Smooth muscle cell (in vitro differentiated cells): Measurements from ENCODE around the gene VWA3B. TPM values are rescaled to one million over a fixed set of nuclear protein-coding genes. Genes with fewer than 3 reads are reported as not detected.

Experiments used
- DNase-seq: peaks from one replicate; lab custom pipeline; 2025; ENCODE audit not compliant: unreplicated experiment; lab: John Stamatoyannopoulos, UW
- H2AFZ ChIP-seq: fragments of 200-600 bp; sonication (generic); 2 replicates; pipeline ENCODE4 v1.6.0; 2016; ENCODE audit warnings: antibody characterized with exemption, low read depth, mild to moderate bottlenecking
- H3F3A ChIP-seq: fragments of 200-600 bp; sonication (generic); 2 replicates; pipeline ENCODE4 v1.6.0; 2017; ENCODE audit warnings: antibody characterized with exemption, low read depth
- H3K27ac ChIP-seq: fragments of 200-600 bp; sonication (generic); 2 replicates; pipeline ENCODE4 v1.5.1; 2016; ENCODE audit warnings: low read depth, mild to moderate bottlenecking
- H3K27me3 ChIP-seq: fragments of 200-600 bp; sonication (generic); 2 replicates; pipeline ENCODE4 v1.6.1; 2016; ENCODE audit warnings: low read depth, mild to moderate bottlenecking
- H3K36me3 ChIP-seq: fragments of 200-600 bp; sonication (generic); 2 replicates; pipeline ENCODE4 v1.5.1; 2016; ENCODE audit warnings: low read depth
- H3K4me1 ChIP-seq: fragments of 200-600 bp; sonication (generic); 2 replicates; pipeline ENCODE4 v1.5.1; 2016; ENCODE audit warnings: low read depth
- H3K4me2 ChIP-seq: fragments of 200-600 bp; sonication (generic); 2 replicates; pipeline ENCODE4 v1.6.0; 2016; ENCODE audit warnings: mild to moderate bottlenecking
- H3K4me3 ChIP-seq: fragments of 200-600 bp; sonication (generic); 2 replicates; pipeline ENCODE4 v1.5.1; 2016; ENCODE audit warnings: mild to moderate bottlenecking
- H3K79me2 ChIP-seq: fragments of 200-600 bp; sonication (generic); 2 replicates; pipeline ENCODE4 v1.6.0; 2016; ENCODE audit warnings: low read depth, mild to moderate bottlenecking
- H3K9ac ChIP-seq: fragments of 200-600 bp; sonication (generic); 2 replicates; pipeline ENCODE4 v1.6.0; 2016; ENCODE audit warnings: low read depth
- H3K9me3 ChIP-seq: fragments of 200-600 bp; sonication (generic); replicated peaks from 2 replicates; pipeline ENCODE4 v1.5.1; 2016; ENCODE audit warnings: low read depth
- H4K20me1 ChIP-seq: fragments of 200-600 bp; sonication (generic); 2 replicates; pipeline ENCODE4 v1.6.0; 2016; ENCODE audit warnings: low read depth
- WGBS: methylation state at CpG from one replicate; pipeline ENCODE4 v1.1.7; 2016; ENCODE audit warnings: low lambda C conversion rate; 5-methylcytosine and 5-hydroxymethylcytosine counted together
- polyA plus RNA-seq: library from polyadenylated mRNA; unstranded; fragments of >200 nt; fragmentation: Nextera tagmentation; extraction: Ambion mirVana; gene quantifications from 2 replicates; pipeline ENCODE4 v1.2.1, GENCODE V29; 2016
- total RNA-seq: library from RNA; depleted of rRNA; stranded (reverse); fragments of >200 nt; gene quantifications from 2 replicates; pipeline ENCODE4 v1.2.3, GENCODE V29; 2014
- TF ChIP-seq, protein P1 (sequence below): fragments of 200-600 bp; sonication (generic); IDR thresholded peaks from 2 replicates; pipeline ENCODE4 v1.5.1; 2017; ENCODE audit warnings: borderline replicate concordance, mild to moderate bottlenecking, antibody characterized with exemption; ENCODE audit not compliant: insufficient read depth, poor library complexity, severe bottlenecking

Gene VWA3B
- total and polyA plus RNA-seq, 2 experiments from 2014 or later: not detected

GRCh38 chr2:98252038-98252773, 165.2 kb downstream of the VWA3B start:
- Histone ChIP-seq H3K4me2 (no peak overlapping the region), H4K20me1 (no peaks in the 10 kb centered on the region), H3K4me1 (no peaks in the 10 kb centered on the region), H3F3A (no peaks in the 10 kb centered on the region), H3K9ac (no peak overlapping the region), H3K36me3 (no peaks in the 10 kb centered on the region), H3K9me3 (peaks cover 5% of the 10 kb centered on the region), H3K4me3 (no peak overlapping the region), H3K27ac (no peak overlapping the region), H2AFZ (no peak overlapping the region), H3K79me2 (no peaks in the 10 kb centered on the region), H3K27me3 (no peaks in the 10 kb centered on the region)
- TF ChIP-seq, protein P1, sequence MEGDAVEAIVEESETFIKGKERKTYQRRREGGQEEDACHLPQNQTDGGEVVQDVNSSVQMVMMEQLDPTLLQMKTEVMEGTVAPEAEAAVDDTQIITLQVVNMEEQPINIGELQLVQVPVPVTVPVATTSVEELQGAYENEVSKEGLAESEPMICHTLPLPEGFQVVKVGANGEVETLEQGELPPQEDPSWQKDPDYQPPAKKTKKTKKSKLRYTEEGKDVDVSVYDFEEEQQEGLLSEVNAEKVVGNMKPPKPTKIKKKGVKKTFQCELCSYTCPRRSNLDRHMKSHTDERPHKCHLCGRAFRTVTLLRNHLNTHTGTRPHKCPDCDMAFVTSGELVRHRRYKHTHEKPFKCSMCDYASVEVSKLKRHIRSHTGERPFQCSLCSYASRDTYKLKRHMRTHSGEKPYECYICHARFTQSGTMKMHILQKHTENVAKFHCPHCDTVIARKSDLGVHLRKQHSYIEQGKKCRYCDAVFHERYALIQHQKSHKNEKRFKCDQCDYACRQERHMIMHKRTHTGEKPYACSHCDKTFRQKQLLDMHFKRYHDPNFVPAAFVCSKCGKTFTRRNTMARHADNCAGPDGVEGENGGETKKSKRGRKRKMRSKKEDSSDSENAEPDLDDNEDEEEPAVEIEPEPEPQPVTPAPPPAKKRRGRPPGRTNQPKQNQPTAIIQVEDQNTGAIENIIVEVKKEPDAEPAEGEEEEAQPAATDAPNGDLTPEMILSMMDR: no peak
- no peak for DNase-seq
- WGBS: 95% methylated on average over 14 of the region's 14 CpGs

GRCh38 chr2:98253461-98254070, 166.6 kb downstream of the VWA3B start:
- TF ChIP-seq, protein P1: no peak
- WGBS: 91% methylated on average over 5 of the region's 5 CpGs

DNA sequence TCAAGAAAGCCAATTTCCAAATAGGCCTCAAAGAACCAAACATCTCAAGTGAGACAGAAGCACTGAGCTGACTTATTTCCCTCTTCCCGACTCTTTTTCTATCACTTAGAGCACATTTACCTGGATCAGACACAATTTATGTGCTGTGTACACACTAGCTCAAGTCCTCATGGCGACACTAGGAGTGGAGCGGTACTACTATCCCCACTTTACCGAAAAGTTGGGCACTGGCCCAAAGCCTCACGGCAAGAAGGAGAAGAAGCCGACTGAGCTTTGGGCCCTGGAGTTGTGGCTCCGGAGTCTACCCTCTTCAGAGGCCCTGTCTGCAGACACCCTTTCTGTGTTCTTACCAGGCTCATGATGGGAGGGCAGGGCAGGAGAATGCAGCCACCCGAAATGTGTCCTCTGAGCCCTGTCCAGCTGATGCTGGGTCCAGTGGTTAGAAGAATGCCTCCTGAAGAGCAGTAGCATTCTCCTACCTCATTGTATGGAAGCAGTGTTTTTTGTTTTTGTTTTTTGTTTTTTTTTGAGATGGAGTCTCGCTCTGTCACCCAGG, 167.6 kb downstream of the VWA3B start:
- WGBS: 97% methylated on average over 9 of the region's 9 CpGs
- Histone ChIP-seq H3K4me2 (no peak overlapping the region), H3K9me3 (no peaks in the 10 kb centered on the region)

More at GRCh38 chr2:98253461-98254070, 166.6 kb downstream of the VWA3B start:
- H3F3A ChIP-seq: no peaks in the 10 kb centered on the region
- no peaks in the 10 kb centered on the region for H3K27me3 ChIP-seq
- H3K36me3 ChIP-seq: no peaks in the 10 kb centered on the region
- H3K79me2 ChIP-seq: no peaks in the 10 kb centered on the region
- no peak overlapping the region for H3K4me2 ChIP-seq
- H3K4me1 ChIP-seq: no peaks in the 10 kb centered on the region
- no peak overlapping the region for H2AFZ ChIP-seq
- no peaks in the 10 kb centered on the region for H3K9me3 ChIP-seq
- H3K27ac ChIP-seq: no peak overlapping the region
- no peak overlapping the region for H3K9ac ChIP-seq
- no peak overlapping the region for H3K4me3 ChIP-seq
- no peaks in the 10 kb centered on the region for H4K20me1 ChIP-seq
- DNase-seq: no peak

More for the DNA sequence above, 167.6 kb downstream of the VWA3B start:
- H2AFZ ChIP-seq: no peak overlapping the region
- no peak overlapping the region for H3K27ac ChIP-seq
- TF ChIP-seq, protein P1: no peak
- H3K27me3 ChIP-seq: no peaks in the 10 kb centered on the region
- DNase-seq: no peak
- H4K20me1 ChIP-seq: no peaks in the 10 kb centered on the region
- no peaks in the 10 kb centered on the region for H3K36me3 ChIP-seq
- no peaks in the 10 kb centered on the region for H3F3A ChIP-seq
- no peaks in the 10 kb centered on the region for H3K79me2 ChIP-seq
- no peak overlapping the region for H3K9ac ChIP-seq
- H3K4me3 ChIP-seq: no peak overlapping the region
- no peaks in the 10 kb centered on the region for H3K4me1 ChIP-seq
